SKM-1 treated with dmso at 0.1 percent for 144 hours (cell line): ENCODE results near the gene RAB11FIP4.

Experiments
- DNase-seq: peaks from one replicate; lab custom pipeline; 2025; ENCODE audit not compliant: unreplicated experiment; lab: John Stamatoyannopoulos, UW

RAB11FIP4 gene

DNA sequence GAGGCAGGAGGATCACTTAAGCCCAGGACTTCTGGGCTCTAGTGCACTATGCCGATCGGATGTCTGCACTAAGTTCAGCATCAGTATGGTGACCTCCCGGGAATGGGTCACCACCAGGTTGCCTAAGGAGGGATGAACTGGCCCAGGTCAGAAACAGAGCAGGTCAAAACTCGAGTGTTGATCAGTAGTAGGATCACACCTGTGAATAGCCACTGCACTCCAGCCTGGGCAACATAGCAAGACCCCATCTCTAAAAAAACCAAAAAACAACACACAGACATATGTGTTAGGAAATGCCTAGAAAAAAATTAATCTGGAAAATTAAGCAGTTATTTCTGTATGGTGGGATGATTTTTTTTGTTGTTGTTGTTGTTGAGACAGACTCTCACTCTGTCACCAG, 127.0 kb downstream of the RAB11FIP4 start:
- DNase-seq = no peak

DNA sequence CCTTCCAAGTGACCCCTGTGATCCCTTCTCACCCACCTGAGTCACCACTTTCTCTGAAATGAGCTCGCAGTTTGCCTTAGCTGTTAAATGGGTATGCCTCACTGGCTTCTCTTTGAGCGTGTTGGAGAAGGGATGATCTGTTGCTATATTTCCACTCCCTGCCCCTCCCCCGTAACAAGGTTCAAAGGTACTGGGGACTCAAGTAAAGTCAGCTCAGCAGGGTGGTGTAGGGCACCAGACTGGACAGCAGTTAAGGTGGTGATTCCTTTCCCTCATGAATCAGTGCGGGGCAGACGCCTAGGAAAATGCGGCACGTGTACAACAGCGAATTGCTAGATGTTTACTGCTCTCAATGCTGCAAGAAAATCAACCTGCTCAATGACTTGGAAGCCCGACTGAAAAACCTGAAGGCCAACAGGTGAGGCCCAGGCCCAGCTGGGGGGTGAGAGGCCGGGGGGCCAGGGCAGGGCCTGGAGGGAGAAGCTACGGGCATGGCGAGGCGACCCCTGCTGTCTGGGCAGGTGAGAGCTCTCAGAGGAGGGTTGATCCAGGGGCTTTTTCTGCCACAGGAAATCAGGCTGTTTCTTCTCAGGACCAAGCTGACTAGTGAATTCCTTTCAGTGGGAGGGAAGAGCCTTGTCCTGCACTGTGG, 130.3 kb downstream of the RAB11FIP4 start:
- DNase-seq = no peak

DNA sequence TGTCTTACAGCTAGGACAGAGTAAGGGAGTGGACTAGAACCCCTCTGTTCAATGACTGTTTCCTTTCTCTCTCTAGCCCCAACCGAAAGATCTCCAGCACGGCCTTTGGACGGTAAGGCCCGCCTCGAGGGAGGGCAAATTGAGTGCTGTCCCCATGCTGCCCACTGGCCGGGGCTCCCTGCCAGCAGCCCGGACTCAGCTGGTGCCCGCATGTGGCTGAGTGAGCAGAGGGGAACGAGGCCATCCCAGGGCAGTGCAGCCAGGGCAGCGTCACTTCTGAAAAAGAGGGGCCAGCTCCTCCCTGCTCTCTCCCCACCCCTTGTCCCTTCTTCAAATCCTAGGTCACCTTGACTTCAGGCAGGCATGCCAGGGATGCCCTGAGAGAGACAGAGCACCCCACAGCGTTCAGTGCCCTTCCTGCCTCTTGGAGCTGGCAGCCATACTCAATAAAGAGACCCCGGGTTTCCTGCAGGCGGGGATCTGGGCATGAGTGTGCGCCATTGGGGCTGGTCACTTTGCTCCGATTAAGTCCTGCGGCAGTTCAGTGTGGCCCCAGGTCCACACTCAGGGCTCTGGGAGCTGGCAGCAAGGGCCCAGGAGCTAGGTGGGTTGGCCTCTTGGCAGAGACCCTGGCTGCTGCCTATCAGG, 130.9 kb downstream of the RAB11FIP4 start:
- no peak for DNase-seq

DNA sequence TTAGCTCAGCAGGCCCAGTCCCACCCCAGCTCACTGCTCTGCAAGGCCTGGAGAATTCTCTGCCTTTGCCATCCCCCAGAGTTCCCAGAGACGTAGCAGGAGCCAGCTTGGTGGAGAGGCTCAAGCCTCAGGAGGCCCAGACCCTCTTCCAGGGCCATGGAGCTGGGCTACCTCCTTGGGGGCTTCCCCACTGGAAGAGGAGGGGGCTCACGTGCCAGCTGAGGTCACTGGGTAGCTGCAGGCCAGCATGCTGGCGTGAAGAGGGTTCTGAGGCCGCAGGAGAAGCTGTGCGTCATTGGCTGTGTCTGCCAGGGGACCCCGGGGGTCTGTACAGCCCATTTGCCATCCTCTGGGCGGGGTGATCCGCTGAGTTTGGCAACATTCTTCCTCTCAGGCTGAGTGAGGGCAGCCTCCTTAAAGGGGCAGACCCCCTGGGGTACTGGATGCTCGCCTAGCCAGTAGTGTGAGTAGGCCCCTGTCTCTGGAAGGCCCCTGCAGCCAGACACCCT, 131.6 kb downstream of the RAB11FIP4 start:
- no peak for DNase-seq

DNA sequence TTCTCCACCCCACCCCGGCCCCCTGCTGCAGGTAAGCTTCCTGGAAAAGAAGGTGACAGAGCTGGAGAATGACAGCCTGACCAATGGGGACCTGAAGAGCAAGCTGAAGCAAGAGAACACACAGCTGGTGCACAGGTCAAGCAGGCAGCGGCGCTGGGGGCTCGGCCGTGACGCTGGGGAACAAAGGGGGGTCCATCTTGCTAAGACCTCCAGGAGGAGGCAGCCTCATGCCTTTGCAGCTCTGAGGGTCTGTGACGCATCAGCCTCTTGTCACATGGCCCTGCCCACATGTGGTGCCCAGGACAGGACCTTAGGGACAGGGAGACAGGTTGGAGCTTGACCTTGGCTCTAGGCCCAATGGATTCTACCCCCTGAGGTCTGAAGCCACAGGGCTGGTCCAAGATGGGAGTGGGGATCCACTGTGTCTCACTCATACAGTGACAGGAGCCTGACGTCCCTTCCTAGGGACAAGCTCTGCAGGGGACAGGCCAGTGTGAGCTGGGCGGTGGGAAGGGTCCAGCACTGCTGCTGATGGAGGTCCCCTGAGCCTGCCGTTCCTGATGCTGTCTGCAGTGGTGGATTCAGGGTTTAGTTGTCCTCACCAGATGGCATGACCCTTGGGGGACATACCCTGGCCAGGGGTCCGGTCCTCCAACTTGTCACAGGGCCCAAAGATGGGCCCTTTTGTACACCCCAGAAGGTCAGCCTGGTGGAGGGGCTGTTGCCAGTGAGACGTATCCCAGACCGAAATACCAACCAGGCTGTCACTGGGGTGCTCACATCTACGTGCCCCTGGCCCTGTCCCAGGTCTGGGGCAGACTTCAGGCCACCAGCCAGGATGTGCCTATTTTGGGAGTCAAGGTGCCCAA, 132.6 kb downstream of the RAB11FIP4 start:
- no peak for DNase-seq

DNA sequence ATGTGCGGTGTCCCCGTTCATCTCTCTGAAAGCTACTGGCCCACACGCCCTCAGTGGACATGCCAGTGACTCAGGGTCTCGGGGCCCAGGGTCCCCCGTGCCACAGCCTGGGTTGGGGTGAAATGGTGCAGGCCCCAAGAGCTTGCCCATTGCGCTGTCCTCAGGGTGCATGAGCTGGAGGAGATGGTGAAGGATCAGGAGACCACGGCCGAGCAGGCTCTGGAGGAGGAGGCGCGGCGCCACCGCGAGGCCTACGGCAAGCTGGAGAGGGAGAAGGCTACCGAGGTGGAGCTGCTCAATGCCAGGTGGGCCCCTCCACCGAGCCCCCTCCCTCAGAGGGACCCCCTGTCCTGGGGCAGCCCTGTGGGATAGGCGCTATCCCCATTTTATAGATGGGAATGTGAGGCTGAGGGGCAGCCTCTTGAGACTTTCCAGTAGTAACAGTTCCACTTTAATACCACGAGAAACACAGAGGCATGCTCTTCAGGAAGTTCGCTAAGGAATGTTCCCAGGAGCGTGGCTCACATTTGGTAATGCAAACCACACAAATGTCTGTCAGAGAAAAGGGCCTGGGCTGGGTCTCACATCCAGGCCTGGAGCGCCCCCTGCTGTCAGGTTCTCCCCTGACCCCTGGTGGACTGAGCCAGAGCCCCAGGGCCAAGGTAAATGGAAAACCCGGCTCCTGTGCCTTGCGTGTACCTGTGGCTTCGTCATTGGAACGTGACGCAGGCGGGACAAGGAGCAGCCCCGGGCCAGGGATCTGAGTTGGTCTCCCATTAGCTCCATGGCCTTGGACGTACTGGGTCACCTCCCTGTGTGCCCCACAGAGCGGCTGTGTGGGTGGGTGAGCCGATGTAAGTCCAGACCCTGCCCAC, 133.7 kb downstream of the RAB11FIP4 start:
- DNase-seq = peak; percentile 78

DNA sequence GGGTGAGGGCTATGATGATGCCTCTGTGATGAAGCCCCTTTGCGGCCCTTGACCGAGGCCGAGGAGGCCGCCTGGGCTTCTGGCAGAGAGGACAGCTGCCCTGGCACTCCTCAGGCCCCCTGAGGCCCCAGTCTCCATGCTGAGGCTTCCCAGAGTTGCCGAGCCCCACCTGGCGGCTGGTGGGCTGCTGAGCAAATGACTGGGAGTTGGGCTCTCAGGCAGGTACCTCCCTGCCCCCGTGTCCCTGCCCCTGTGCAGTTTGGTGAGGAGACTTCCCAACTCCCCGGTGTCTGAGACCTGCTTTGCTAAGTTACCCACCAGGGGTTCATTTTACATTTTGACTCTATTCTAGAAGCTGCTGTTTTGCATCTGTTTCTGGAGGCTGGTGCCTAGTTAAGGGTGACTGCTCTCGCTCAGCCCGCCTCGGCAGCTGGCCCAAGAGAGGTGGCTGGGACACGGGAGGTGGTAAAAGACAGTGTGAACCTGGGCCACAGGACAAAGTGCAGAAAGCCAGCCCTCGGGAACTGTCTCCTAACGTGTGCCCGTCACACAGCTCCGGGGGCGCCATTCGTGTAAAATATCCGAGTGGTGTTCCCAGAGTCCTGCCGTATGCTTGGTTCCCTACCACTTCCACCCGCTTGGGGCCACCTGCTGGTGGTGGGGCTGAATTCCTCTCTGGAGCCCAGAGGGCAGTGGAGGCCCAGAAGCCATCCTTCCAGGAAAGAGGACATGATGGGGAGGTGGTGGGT, 134.5 kb downstream of the RAB11FIP4 start:
- DNase-seq = no peak

DNA sequence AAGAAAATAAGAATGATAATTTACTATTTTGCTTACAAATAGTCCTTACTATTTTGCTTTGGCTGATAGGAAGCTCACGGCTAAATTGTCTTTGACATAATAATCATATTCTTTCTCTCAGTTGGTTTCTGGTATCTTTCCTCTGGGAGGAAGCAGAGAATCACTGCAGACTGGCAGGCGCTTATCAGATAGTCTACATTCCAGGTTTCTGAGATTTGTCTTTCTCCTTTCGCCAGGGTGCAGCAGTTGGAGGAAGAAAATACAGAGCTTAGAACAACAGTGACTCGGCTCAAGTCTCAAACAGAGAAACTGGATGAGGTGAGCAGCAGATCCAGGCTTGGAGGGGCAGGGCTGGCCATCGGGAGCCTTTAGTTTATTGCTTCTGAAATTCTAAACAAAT, 136.1 kb downstream of the RAB11FIP4 start:
- no peak for DNase-seq

DNA sequence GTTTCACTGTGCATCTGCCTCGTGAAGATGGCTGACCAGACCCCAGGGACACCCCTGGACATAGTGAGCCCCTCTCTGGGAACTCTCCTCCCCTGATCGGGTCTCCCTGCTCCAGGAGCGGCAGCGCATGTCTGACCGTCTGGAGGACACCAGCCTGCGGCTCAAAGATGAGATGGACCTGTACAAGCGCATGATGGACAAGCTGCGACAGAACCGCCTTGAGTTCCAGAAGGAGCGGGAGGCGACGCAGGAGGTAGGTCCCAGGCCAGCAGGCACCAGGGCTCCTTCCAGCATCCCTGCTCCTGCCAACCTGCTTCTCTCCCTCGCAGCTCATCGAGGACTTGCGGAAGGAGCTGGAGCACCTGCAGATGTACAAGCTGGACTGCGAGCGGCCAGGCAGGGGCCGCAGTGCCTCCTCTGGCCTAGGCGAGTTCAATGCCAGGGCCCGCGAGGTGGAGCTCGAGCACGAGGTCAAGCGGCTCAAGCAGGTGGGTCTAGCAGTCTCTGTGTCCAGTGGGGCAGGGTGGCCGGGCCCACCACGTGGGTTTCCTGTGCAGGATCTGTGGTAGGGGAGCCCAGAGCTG, 136.9 kb downstream of the RAB11FIP4 start:
- DNase-seq = no peak

DNA sequence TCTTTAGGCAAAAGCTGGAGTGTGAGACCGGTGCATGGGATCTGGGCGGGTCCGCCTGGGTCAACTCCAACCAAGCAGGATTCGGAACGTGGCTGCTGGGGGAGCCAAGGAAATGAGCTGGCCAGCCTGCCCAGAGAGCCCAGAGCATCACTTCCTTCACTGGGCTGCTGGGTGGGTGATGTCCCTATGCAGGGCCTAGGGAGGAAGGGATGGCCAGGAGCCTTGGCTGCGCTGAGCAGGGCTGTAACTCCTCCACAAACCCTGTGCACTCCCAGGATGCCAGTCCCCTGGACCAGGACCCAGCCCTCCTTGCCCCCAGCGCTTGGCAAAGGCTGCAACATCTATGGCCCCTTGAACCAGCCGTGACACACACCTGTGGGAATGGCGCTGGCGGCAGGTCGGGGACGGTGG, 138.4 kb downstream of the RAB11FIP4 start:
- DNase-seq = no peak

DNA sequence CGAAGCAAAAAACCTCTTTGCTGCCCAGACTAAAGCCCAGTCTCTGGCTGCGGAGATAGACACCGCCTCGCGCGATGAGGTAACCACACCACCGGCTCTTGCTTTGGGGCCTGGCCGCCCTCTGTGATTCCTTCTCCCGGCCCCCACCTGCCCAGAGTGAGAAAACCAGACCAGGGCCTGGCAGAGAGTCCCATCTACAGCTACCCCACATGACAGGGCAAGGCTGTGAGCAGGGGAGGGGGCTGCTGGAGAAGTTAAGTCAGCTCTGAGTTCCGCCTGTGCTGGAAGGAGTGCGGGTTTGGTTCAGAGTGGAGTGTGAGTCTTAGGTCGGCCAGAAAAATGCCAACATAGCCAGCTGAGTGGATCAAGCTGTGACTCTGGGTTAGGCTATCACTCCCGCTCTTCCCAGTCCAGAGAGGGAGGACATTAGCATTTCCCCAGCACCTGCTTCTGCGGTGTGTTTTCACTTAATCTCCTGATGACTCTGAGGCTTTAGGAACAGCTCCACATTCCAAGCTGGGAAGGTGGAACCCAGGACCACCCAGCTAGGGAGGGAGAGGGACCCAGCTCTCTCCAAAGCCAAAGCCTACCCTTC, 139.0 kb downstream of the RAB11FIP4 start:
- DNase-seq = no peak

DNA sequence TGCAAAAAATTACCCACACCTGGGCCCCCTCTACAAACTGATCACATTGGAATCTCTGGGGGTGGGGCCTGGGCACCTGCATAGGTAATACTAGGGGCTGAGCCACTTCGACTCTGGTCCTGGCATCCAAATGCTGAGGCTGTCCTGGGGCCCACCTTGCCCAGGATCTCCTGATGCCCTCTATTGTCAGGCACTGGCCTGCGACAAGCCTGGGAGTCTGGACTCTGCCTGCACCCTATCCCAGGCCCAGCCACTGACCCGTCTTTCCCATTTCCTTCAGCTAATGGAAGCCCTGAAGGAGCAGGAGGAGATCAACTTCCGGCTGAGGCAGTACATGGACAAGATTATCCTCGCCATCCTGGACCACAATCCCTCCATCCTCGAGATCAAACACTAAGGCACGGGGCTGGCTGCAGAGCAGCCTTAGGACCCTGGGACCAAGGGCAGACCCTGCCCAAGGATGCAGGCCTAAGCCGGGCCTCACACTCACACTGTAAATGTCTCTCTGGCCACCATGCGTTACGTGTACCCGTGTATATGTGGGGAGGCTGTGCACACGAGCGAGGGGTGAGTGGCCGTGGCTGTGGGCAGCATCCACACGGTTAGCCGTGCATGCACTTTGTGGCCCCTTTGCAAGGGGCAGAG, 140.0 kb downstream of the RAB11FIP4 start:
- DNase-seq = no peak

DNA sequence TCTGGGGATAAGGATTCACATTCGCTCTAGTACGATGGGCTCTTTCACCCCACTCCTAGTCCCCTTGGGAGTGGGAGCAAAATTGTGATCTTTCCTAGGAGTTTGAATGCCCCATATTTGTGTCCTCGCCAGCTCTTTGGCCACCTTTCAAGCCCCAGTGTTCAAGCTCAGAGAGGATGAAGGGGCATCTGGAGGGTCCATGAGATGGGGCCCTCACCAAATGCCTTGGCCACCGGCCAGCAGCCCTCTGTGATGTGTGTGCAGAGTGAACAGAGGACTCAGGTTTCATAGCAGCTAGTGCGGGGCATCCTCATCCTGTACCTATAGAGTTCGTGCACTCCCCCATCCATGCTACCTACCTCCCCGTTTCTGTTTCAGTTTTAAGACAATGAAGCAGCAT, 140.6 kb downstream of the RAB11FIP4 start:
- DNase-seq = no peak

DNA sequence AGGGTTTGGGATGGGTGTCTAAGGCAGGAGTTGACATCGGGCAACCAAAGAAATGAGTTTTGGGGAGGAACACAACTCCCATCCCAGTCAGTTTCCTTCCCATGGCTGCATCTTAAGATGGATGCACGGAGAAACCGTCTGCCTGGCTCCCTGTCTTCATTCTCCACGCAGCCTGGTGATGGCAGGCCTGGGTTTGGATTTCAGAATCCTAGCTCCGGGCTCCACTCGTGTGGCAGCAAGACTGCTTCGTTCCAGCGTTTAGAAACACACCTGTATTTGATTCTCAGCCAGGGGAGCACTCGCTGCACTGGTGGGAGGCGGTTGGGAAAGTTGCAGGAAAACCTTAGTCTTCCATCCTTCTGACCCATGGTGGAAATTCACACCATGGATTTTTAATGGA, 141.1 kb downstream of the RAB11FIP4 start:
- no peak for DNase-seq

DNA sequence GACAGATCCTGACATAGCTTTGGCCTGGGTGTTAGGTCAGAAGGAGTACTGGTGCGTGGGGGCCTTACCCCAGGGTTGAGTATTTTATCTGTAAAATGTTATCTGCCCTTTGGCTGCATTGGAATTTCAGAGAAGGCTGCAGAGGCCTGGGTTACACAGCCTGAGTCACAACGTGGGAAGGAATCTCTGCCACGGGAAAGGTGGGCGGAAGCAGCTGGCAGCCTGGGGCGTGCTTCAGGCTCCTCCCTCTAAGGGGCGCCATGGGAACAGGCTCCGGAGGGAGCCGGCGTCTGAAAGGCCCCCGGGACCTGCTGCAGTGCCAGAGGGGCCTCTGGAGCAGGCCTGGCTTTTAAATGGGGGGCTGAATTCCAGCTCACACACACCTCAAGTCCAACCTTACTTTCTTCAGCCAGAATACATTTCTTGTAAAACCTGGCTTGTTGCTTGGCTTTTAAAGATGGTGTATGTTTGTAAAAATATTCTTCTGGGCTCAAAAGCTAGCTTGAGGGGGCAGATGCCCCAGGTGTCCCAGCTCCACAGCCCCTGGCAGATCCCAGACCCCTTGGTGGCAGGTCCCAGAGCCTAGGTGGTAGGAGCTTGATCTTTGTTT, 142.2 kb downstream of the RAB11FIP4 start:
- DNase-seq = no peak

DNA sequence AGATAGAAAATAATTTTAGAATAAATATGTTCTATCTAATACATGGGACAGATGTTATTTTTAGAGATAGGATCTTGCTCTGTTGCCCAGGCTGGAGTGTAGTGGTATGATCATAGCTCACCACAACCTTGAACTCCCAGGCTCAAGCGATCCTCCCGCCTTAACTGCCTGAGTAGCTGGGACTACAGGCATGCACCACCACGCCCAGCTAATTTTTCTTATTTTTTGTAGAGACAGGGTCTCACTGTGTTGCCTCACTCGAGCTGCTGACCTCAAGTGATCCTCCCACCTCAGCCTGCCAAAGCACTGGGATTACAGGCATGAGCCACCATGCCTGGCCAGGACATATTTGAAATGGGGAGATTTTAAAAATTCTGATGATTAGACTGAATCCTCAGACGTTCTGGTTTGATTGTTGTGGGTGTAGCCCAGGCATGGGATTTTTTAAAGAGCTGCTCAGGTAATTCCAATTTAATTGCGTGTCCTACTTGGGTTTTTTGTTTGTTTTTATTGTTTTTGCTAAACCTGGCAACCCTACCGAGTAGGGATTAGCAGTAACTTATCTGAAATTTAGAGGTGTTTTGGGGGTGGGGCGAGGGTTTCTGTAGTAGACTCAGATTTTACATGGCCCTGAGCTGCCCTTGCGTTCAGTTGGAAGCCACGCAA, 142.9 kb downstream of the RAB11FIP4 start:
- DNase-seq = no peak

DNA sequence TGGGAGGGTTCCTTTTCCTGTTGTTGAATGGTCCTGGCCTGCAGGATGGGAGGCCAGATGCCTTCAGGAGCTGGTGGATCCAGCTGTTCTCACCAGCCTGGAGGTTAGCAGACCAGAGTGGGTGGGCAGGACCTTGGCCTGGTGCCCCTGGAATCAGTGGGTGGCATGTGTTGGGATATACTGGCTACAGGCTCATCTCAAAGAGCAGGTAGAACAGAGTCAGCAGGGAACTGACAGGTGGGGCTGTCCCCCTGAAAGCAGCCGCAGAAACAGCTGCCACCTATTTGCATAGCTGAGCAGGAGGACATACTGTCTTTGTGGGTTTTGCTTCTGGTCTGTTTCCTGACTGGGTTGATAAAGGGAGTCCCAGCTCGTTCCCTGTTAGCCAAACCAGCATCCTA, 144.1 kb downstream of the RAB11FIP4 start:
- DNase-seq = no peak

DNA sequence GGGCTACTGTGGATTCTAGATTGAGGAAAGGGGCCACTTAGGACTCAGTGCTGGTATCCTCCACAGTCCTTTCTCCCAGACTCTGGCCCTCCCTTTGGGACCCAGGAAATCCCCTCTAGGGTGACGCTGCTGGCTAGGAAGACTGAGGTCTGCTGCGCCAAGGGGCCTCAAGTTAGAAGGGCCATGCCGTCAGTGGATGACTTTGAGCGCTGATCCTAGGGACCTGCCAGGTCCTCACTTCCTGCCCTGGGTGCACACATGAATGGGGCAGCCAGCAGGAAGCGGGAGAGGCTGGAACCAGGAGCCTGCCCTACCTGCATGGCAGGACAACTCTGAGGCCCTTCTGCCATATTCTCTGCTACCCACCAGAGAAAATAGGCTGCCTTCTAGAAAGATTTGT, 145.0 kb downstream of the RAB11FIP4 start:
- no peak for DNase-seq
